Liver (tissue), 3 donors: Measurements from ENCODE around the gene ACER2.

Source experiments
- GABPA ChIP-seq, 2 donors: IDR thresholded peaks in 1 of 2; conservative IDR thresholded peaks in 1 of 2; 2 replicates each; pipeline ENCODE4 v1.6.1; 2016; ENCODE audit warnings: antibody characterized with exemption in 2 of 2, mild to moderate bottlenecking in 1 of 2, moderate library complexity in 1 of 2
- HNF4A ChIP-seq, 2 donors: conservative IDR thresholded peaks; 2 replicates each; pipeline ENCODE4 v1.6.1; 2016; ENCODE audit warnings: antibody characterized with exemption in 2 of 2, mild to moderate bottlenecking in 2 of 2
- NR2F2 ChIP-seq: IDR thresholded peaks from 2 replicates; pipeline ENCODE4 v1.6.1; 2016; ENCODE audit warnings: antibody characterized with exemption
- RAD21 ChIP-seq, 2 donors: IDR thresholded peaks; 2 replicates each; pipeline ENCODE4 v1.6.1; 2016; ENCODE audit warnings: antibody characterized with exemption in 2 of 2, mild to moderate bottlenecking in 2 of 2
- REST ChIP-seq: IDR thresholded peaks from 2 replicates; pipeline ENCODE4 v1.6.1; 2016; ENCODE audit warnings: antibody characterized with exemption, mild to moderate bottlenecking
- RXRA ChIP-seq, 2 donors: IDR thresholded peaks; 2 replicates each; pipeline ENCODE4 v1.6.1; 2017 to 2018; ENCODE audit warnings: antibody characterized with exemption in 2 of 2, mild to moderate bottlenecking in 1 of 2
- SP1 ChIP-seq: IDR thresholded peaks from 2 replicates; pipeline ENCODE4 v1.6.1; 2018; ENCODE audit warnings: antibody characterized with exemption, mild to moderate bottlenecking
- TAF1 ChIP-seq: conservative IDR thresholded peaks from 2 replicates; pipeline ENCODE4 v1.6.1; 2016; ENCODE audit warnings: antibody characterized with exemption, mild to moderate bottlenecking
- YY1 ChIP-seq: IDR thresholded peaks from 2 replicates; pipeline ENCODE4 v1.6.1; 2016; ENCODE audit warnings: antibody characterized with exemption, mild to moderate bottlenecking
- TF ChIP-seq, protein P1 (sequence below): fragments of 150-350 bp; IDR thresholded peaks from 2 replicates; pipeline ENCODE4 v1.5.1; 2017; ENCODE audit warnings: improper control_type of control experiment, low read depth, low read length; ENCODE audit not compliant: missing input control
- TF ChIP-seq, protein P2 (sequence below): IDR thresholded peaks from 2 replicates; pipeline ENCODE4 v1.6.1; 2016; ENCODE audit warnings: antibody characterized with exemption
- TF ChIP-seq, protein P3 (sequence below): IDR thresholded peaks from 2 replicates; pipeline ENCODE4 v1.6.1; 2016; ENCODE audit warnings: antibody characterized with exemption
- donor health status: healthy.
- donor health status: healthy.

DNA sequence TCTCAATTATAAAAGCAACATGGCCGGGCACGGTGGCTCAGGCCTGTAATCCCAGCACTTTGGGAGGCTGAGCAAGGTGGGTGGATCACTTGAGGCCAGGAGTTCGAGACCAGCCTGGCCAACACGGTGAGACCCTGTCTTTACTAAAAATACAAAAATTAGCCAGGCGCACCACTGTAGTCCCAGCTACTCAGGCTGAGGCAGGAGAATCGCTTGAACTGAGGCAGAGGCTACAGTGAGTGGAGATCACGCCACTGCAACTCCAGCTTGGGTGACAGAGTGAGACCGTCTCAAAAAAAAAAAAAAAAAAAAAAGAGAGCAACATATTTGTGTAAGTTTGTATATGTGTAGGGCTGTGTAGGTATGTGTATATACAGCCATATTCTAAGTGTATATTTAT is 36.2 kb upstream of the ACER2 start:
- TF ChIP-seq, protein P1, sequence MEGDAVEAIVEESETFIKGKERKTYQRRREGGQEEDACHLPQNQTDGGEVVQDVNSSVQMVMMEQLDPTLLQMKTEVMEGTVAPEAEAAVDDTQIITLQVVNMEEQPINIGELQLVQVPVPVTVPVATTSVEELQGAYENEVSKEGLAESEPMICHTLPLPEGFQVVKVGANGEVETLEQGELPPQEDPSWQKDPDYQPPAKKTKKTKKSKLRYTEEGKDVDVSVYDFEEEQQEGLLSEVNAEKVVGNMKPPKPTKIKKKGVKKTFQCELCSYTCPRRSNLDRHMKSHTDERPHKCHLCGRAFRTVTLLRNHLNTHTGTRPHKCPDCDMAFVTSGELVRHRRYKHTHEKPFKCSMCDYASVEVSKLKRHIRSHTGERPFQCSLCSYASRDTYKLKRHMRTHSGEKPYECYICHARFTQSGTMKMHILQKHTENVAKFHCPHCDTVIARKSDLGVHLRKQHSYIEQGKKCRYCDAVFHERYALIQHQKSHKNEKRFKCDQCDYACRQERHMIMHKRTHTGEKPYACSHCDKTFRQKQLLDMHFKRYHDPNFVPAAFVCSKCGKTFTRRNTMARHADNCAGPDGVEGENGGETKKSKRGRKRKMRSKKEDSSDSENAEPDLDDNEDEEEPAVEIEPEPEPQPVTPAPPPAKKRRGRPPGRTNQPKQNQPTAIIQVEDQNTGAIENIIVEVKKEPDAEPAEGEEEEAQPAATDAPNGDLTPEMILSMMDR: no peak
- TF ChIP-seq GABPA (IDR thresholded peaks at IDR 0.05 in 1 of 2, conservative IDR thresholded peaks at IDR 0.05 in 1 of 2): no peak
- no peak for TF ChIP-seq RAD21 (IDR thresholded peaks at IDR 0.05)
- no peak for TF ChIP-seq SP1
- TF ChIP-seq, protein P2, sequence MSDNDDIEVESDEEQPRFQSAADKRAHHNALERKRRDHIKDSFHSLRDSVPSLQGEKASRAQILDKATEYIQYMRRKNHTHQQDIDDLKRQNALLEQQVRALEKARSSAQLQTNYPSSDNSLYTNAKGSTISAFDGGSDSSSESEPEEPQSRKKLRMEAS: no peak
- no peak for TF ChIP-seq RXRA (IDR thresholded peaks at IDR 0.05)
- TF ChIP-seq YY1: no peak
- TF ChIP-seq, protein P3, sequence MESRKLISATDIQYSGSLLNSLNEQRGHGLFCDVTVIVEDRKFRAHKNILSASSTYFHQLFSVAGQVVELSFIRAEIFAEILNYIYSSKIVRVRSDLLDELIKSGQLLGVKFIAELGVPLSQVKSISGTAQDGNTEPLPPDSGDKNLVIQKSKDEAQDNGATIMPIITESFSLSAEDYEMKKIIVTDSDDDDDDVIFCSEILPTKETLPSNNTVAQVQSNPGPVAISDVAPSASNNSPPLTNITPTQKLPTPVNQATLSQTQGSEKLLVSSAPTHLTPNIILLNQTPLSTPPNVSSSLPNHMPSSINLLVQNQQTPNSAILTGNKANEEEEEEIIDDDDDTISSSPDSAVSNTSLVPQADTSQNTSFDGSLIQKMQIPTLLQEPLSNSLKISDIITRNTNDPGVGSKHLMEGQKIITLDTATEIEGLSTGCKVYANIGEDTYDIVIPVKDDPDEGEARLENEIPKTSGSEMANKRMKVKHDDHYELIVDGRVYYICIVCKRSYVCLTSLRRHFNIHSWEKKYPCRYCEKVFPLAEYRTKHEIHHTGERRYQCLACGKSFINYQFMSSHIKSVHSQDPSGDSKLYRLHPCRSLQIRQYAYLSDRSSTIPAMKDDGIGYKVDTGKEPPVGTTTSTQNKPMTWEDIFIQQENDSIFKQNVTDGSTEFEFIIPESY: no peak
- no peak for TF ChIP-seq TAF1
- TF ChIP-seq NR2F2: no peak
- TF ChIP-seq REST: no peak
- no peak for TF ChIP-seq HNF4A (conservative IDR thresholded peaks at IDR 0.05)
